ENCODE measurements around the gene ZNF554.
A peak's percentile ranks its signal among the peaks of the same experiment; 100 is the strongest.

Gene ZNF554

GRCh38 chr19:2846180-2846894, 26.7 kb downstream of the ZNF554 start:
- H3K79me2 ChIP-seq (ENCODE audit: insufficient read depth, low read length) = peaks cover 21% of the 10 kb centered on the region
- no peak for TF ChIP-seq EZH2phosphoT487 (IDR thresholded peaks at IDR 0.05; ENCODE audit: borderline replicate concordance)
- no peaks in the 10 kb centered on the region for H3K9me2 ChIP-seq (replicated peaks; ENCODE audit: low read depth, low read length)
- no peak overlapping the region for H2AFZ ChIP-seq (ENCODE audit: low read length)
- peaks cover 37% of the 10 kb centered on the region for H3K4me1 ChIP-seq (ENCODE audit: insufficient read depth, low read length, poor library complexity, severe bottlenecking)
- no peak overlapping the region for H3K4me3 ChIP-seq (ENCODE audit: low read length, poor library complexity, severe bottlenecking)
- H3K36me3 ChIP-seq (ENCODE audit: insufficient read depth, low read length) = peaks cover 2% of the 10 kb centered on the region
- peak overlapping the region; percentile 35 for H3K4me2 ChIP-seq (ENCODE audit: low read depth, low read length, poor library complexity, severe bottlenecking)
- no peaks in the 10 kb centered on the region for H3F3A ChIP-seq (ENCODE audit: low read depth)
- no peak overlapping the region for H3K9ac ChIP-seq (ENCODE audit: low read depth, low read length, poor library complexity, severe bottlenecking)
- no peaks in the 10 kb centered on the region for H3K27me3 ChIP-seq (ENCODE audit: insufficient read depth, low read length, poor library complexity, severe bottlenecking)
- H4K20me1 ChIP-seq (ENCODE audit: insufficient read depth, low read length, poor library complexity, severe bottlenecking) = no peaks in the 10 kb centered on the region
- H3K9me3 ChIP-seq (ENCODE audit: insufficient read depth, low read depth, low read length) = no peaks in the 10 kb centered on the region

DNA sequence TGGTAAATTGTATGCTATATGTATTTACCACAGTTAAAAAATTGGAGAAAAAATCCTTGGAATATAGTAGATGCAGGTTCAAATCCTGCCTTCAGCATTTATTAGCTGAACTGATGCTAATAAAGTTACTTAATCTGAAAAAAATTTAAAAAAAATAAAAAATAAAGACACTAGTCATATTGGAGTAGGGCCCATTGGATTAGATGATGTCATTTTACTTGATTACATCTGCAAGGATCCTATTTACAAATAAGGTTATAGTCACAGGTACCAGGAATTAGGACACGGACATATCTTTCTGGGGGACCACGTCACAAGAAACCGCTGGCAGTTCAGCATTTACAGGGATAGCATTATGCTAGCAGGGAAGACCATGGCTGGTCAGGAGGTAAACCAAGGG, 27.8 kb downstream of the ZNF554 start:
- peaks cover 14% of the 10 kb centered on the region for H3K36me3 ChIP-seq (ENCODE audit: insufficient read depth, low read length)
- H3K79me2 ChIP-seq (ENCODE audit: insufficient read depth, low read length) = peaks cover 13% of the 10 kb centered on the region; the same call in 1 of the 2 replicates
- no peak for TF ChIP-seq CTCF (conservative IDR thresholded peaks at IDR 0.05; ENCODE audit: low read length)
- no peak for TF ChIP-seq EZH2phosphoT487 (IDR thresholded peaks at IDR 0.05; ENCODE audit: borderline replicate concordance)
- peaks cover 30% of the 10 kb centered on the region for H3K4me1 ChIP-seq (ENCODE audit: insufficient read depth, low read length, poor library complexity, severe bottlenecking)
- H3K27me3 ChIP-seq (ENCODE audit: insufficient read depth, low read length, poor library complexity, severe bottlenecking) = no peaks in the 10 kb centered on the region
- no peaks in the 10 kb centered on the region for H3K9me2 ChIP-seq (replicated peaks; ENCODE audit: low read depth, low read length)
- no peak overlapping the region for H3K4me2 ChIP-seq (ENCODE audit: low read depth, low read length, poor library complexity, severe bottlenecking)
- no peaks in the 10 kb centered on the region for H3F3A ChIP-seq (ENCODE audit: low read depth)
- no peak overlapping the region for H3K4me3 ChIP-seq (ENCODE audit: low read length, poor library complexity, severe bottlenecking)
- no peak overlapping the region for H2AFZ ChIP-seq (ENCODE audit: low read length)
- no peaks in the 10 kb centered on the region for H4K20me1 ChIP-seq (ENCODE audit: insufficient read depth, low read length, poor library complexity, severe bottlenecking)
- peaks cover 4% of the 10 kb centered on the region; the same call in 1 of the 2 replicates for H3K9me3 ChIP-seq (ENCODE audit: insufficient read depth, low read depth, low read length)
- H3K9ac ChIP-seq (ENCODE audit: low read depth, low read length, poor library complexity, severe bottlenecking) = no peak overlapping the region

GRCh38 chr19:2848616-2849015, 28.9 kb downstream of the ZNF554 start:
- H3K9ac ChIP-seq (ENCODE audit: low read depth, low read length, poor library complexity, severe bottlenecking) = no peak overlapping the region
- no peaks in the 10 kb centered on the region for H3F3A ChIP-seq (ENCODE audit: low read depth)
- H3K4me2 ChIP-seq (ENCODE audit: low read depth, low read length, poor library complexity, severe bottlenecking) = no peak overlapping the region
- peaks cover 7% of the 10 kb centered on the region; the same call in 1 of the 2 replicates for H3K79me2 ChIP-seq (ENCODE audit: insufficient read depth, low read length)
- H3K36me3 ChIP-seq (ENCODE audit: insufficient read depth, low read length) = peaks cover 25% of the 10 kb centered on the region
- H3K9me3 ChIP-seq (ENCODE audit: insufficient read depth, low read depth, low read length) = peaks cover 15% of the 10 kb centered on the region; the same call in 1 of the 2 replicates
- no peak overlapping the region for H3K4me3 ChIP-seq (ENCODE audit: low read length, poor library complexity, severe bottlenecking)
- H3K27me3 ChIP-seq (ENCODE audit: insufficient read depth, low read length, poor library complexity, severe bottlenecking) = no peaks in the 10 kb centered on the region
- H4K20me1 ChIP-seq (ENCODE audit: insufficient read depth, low read length, poor library complexity, severe bottlenecking) = no peaks in the 10 kb centered on the region
- peaks cover 27% of the 10 kb centered on the region for H3K4me1 ChIP-seq (ENCODE audit: insufficient read depth, low read length, poor library complexity, severe bottlenecking)
- TF ChIP-seq CTCF (conservative IDR thresholded peaks at IDR 0.05; ENCODE audit: low read length) (no peak), EZH2phosphoT487 (IDR thresholded peaks at IDR 0.05; ENCODE audit: borderline replicate concordance) (no peak)
- no peak overlapping the region for H2AFZ ChIP-seq (ENCODE audit: low read length)
- H3K9me2 ChIP-seq (replicated peaks; ENCODE audit: low read depth, low read length) = no peaks in the 10 kb centered on the region
